SH-SY5Y (cell line): ENCODE results near the gene IL17A.

Source experiments
- GATA2 ChIP-seq: IDR thresholded peaks from 2 replicates; pipeline ENCODE4 v1.6.1; 2011; ENCODE audit warnings: mild to moderate bottlenecking, low read depth, low read length
- GATA3 ChIP-seq: IDR thresholded peaks from 2 replicates; pipeline ENCODE4 v1.6.1; 2011; ENCODE audit warnings: low read depth, mild to moderate bottlenecking, low read length, moderate library complexity

DNA sequence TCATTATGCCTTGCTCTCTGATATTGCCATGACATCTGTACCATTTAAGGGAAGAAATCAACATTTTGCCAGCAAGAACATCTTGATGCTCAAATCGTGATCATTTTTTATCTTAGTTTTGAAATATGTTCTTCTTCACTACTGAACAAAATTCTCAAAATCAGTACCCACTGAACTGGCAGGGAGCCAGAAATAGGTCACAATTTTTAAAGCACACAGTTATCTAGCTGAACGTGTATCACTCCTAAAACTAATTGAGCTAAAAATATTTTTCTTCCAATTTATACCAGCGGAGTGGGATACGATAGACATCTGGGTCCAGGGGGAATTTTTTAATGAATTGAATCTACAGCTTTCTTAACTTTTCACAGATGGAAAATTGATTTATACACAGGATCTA, 46.8 kb downstream of the IL17A start:
- TF ChIP-seq GATA3 = no peak
- no peak for TF ChIP-seq GATA2
